GM10266 (cell line): ENCODE data around the gene CYP27A1.

Source experiments
- DNase-seq: peaks from one replicate; pipeline ENCODE4 v3.0.0; 2012; ENCODE audit errors: extremely low spot score
- CTCF ChIP-seq: IDR thresholded peaks from 2 replicates; pipeline ENCODE4 v1.5.1; 2012; ENCODE audit warnings: mild to moderate bottlenecking, low read depth; ENCODE audit not compliant: control insufficient read depth, insufficient read depth; ENCODE audit errors: missing control alignments

Gene CYP27A1

GRCh38 chr2:218744615-218745014 is 37.3 kb upstream of the CYP27A1 start:
- peak; percentile 33 for DNase-seq
- TF ChIP-seq CTCF, result no peak

DNA sequence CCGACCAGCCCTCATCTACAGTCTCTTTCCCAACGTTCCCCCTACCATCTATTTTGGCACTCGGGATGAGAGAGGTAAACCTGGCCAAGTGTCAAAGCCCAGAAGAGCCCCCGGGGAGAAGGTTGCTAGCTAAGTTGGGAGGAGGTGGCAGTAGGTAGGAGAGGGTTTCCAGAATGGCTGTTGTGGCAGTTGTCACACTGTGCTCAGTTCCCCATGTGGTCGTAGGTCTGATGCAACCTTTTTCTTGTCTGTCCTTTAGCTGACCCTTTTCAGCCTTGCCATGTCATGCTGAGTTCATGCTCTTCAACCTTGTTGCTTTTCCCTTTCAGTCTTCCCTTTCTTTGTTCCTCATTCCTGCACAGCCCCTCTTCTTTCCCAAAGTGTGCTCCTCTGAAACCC is 36.8 kb upstream of the CYP27A1 start:
- no peak for TF ChIP-seq CTCF
- peak; percentile 37 for DNase-seq

GRCh38 chr2:218745559-218746469 is 36.1 kb upstream of the CYP27A1 start:
- no peak for TF ChIP-seq CTCF
- no peak for DNase-seq

- no peak for TF ChIP-seq CTCF
- DNase-seq, result no peak
These were observed 35.5 kb upstream of the CYP27A1 start for GRCh38 chr2:218746470-218746795.

DNA sequence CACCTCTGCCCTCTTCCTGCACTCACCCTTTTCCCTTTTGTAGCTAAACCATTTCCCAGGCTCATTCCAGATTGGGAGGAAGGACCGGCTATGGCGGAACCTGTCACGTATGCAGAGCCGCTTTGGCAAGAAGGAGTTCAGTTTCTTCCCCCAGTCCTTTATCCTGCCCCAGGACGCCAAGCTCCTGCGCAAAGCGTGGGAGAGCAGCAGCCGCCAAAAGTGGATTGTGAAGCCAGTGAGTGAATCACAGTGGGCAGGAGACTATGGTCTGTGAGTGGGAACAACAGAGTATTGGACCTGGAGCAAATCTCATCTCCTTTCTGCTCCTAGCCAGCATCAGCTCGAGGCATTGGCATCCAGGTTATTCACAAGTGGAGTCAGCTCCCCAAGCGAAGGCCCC is 35.0 kb upstream of the CYP27A1 start:
- TF ChIP-seq CTCF, result no peak
- DNase-seq, result no peak

DNA sequence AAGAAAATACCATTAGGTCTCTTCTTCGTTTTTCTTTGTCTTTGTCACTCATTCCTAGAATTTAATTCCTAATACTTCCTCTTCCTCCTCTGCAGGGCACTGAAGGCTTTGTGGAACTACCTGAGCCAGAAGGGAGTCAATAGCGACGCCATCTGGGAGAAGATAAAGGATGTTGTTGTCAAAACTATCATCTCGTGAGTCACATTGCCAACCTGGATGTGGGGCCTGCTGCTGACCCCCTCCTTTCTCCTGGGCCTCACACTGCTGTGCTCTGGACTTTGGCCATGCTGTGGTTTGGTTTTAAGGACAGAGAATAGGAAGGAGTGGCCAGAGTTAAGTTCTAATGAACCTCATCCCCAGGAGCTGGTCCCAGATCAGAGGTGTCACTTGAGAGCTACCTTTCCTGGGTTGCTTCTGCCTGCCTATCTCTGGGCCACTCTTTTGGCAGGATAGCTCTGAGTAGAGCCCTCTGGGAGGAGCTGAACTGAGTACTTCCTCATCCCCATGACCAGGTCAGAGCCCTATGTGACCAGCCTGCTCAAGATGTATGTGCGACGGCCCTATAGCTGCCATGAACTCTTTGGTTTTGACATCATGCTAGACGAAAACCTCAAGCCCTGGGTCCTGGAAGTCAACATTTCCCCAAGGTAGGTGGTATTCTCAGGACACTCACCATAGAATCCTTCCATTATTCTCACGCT is 33.1 kb upstream of the CYP27A1 start:
- DNase-seq, result no peak
- TF ChIP-seq CTCF, result no peak

- TF ChIP-seq CTCF, result no peak
- no peak for DNase-seq
These were observed 27.7 kb upstream of the CYP27A1 start for GRCh38 chr2:218754201-218754600.
